Measurements from ENCODE around the gene AHCYL2.

GRCh38 chr7:129210989-129211312, 13.9 kb upstream of the AHCYL2 start:
- TF ChIP-seq, protein P1, sequence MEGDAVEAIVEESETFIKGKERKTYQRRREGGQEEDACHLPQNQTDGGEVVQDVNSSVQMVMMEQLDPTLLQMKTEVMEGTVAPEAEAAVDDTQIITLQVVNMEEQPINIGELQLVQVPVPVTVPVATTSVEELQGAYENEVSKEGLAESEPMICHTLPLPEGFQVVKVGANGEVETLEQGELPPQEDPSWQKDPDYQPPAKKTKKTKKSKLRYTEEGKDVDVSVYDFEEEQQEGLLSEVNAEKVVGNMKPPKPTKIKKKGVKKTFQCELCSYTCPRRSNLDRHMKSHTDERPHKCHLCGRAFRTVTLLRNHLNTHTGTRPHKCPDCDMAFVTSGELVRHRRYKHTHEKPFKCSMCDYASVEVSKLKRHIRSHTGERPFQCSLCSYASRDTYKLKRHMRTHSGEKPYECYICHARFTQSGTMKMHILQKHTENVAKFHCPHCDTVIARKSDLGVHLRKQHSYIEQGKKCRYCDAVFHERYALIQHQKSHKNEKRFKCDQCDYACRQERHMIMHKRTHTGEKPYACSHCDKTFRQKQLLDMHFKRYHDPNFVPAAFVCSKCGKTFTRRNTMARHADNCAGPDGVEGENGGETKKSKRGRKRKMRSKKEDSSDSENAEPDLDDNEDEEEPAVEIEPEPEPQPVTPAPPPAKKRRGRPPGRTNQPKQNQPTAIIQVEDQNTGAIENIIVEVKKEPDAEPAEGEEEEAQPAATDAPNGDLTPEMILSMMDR (IDR thresholded peaks at IDR 0.05 in 4 of 5, conservative IDR thresholded peaks at IDR 0.05 in 1 of 5): no peak
- TF ChIP-seq POLR2A (IDR thresholded peaks at IDR 0.05): no peak

Data from gastrocnemius medialis (tissue), 4 donors.